Measurements from ENCODE around the gene DOCK4. TPM values are rescaled to one million over a fixed set of nuclear protein-coding genes. Genes with fewer than 3 reads are reported as not detected.

DOCK4 gene
- total RNA-seq, 3 donors from 2014 or later, result 1.1 to 2.1 (median 2.1) TPM

DNA sequence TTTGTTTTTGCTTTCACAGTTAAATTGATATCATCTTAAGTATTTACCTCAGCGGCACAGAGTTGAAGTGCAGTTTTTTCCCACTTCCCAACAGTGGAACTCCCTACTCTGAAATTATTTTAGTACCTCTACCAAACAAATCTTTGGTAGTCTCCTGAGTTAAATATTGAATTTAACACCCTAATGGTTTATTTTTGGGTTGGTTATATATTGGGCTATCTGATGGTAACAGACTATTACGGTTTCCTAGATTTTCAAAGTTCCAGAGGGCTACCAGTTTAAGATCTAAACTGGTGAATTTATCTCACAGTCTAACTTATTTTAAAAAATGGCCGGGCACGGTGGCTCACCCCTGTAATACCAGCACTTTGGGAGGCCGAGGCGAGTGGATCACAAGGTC lies 1.6 kb upstream of the DOCK4 start:
- H3K4me3 Mint-ChIP-seq, result peak overlapping the region; percentile 95
- H3K4me1 Mint-ChIP-seq (ENCODE audit: low read depth), result peaks cover 37% of the 10 kb centered on the region
- H3K27me3 Mint-ChIP-seq (ENCODE audit: low read depth), result peaks cover 14% of the 10 kb centered on the region
- no peaks in the 10 kb centered on the region for H3K36me3 Mint-ChIP-seq (ENCODE audit: insufficient read depth)
- no peaks in the 10 kb centered on the region for H3K9me3 Mint-ChIP-seq
- DNase-seq (no peak), ATAC-seq (no peak)

DNA sequence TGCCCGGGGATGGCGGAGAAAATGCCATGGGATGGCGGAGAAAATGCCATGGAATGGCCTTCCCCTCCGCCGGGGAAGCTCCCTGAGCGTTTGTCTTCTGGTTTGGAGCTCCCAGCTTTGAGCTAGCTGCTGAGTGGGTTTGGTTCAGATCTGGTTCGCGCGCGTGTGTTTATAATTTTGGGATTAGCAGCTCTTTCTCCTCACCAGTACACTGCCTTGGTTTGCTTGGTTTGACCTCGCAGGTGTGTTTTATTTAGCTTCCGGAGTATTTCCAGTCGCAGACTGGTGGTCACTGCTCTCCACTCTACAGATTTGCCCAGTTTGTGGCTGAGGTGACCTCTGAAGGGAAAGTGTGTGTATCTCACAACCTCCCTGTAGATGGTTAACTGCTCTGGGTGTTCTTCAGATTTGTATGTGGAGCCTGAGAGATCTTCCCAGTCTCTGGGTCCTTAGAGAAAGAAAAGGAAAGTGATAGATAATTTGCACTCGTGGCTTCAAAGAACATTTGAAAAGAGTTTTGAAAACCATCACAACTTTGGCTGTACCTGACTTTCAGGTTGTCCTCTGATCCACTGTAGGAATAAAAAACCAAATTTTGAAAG lies 893 bp upstream of the DOCK4 start:
- Mint-ChIP-seq H3K4me1 (ENCODE audit: low read depth) (peaks cover 38% of the 10 kb centered on the region), H3K9me3 (no peaks in the 10 kb centered on the region), H3K27me3 (ENCODE audit: low read depth) (peaks cover 16% of the 10 kb centered on the region), H3K4me3 (peak overlapping the region; percentile 95), H3K36me3 (ENCODE audit: insufficient read depth) (no peaks in the 10 kb centered on the region)
- DNase-seq (no peak), ATAC-seq (no peak)

DNA sequence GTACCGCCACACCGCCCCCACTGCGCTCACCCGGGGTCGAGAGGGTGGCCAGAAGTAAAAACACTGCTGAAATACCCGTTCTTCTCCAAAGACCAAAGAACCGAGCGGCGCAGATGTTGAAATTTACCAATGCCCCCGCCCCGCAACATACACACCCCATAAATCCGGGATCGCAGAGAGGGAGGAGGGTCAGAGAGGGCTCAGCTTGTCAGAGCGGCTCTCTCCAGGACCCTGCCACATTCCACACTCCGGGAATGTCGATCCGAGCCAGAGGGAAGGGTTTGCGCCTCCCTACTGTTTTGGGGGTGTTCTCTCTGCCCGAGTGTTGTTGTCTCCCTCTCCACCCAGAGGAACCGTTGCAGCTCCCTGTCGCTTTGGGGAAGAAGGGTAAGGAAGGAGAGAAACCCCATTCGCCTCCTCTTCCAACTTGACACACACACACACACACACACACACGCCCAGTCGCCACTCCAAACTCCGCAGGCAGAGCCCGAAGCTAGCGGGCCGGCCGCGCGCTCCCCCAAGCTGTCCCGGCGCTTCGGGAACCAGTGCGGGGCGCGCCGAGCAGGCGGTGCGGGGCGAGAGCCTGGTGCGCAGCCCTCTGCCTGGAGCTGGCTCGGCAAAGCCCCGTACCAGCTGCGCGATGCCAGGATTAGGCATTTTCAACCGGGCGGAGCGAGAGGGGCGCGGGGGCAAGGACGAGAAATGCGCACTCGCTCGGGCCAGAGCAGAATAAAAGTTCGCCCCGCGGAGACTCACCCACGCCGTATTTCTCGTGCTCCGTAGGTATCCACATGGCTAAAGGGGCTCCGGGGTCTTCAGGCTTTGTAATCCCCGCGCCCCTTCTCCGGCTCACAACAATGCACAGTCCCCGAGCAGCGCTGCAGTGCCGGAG lies 609 bp downstream of the DOCK4 start:
- Mint-ChIP-seq H3K4me3 (peak overlapping the region; percentile 95), H3K9me3 (no peaks in the 10 kb centered on the region), H3K4me1 (ENCODE audit: low read depth) (peaks cover 32% of the 10 kb centered on the region), H3K36me3 (ENCODE audit: insufficient read depth) (no peaks in the 10 kb centered on the region), H3K27me3 (ENCODE audit: low read depth) (peaks cover 31% of the 10 kb centered on the region)
- ATAC-seq (peak; percentile 23 to 32), DNase-seq (peak; percentile 24)

DNA sequence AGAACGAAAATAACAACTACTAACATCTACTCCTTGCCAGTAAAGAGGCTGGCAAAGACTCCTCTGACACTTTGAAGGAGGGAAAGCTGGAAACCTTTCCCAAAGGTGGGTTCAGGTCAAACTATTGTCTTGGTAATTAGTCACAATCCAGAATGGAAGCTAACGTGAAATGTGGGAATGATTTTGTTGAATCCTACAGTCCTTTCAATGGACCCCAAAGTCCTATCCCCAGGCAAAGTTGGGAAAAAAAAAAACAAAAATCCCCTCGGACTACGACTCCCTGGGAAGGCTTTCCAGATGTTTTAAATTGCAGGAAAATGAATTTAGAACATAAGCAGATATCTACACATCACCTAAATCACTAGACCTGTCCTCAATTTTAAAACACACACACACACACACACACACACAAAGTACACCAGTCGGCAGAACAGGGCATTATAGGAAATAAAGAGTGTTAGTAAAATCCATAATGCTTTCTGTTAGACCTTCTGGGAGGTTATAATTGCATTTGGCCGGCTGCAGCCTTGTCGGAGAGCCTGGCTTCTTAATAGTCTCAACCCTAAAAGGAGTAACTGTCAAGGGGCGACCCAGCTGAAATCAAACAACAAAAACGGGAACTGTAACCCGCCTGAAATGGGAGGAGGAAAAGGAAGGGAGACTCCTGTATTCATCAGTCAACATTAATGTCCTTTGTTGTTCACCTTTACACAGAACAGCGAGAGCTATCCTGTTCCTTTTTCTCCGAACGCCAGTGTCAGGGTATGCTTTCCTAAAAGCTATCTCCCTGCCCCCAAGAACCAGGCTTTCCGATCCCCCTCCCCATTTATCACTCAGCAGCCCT lies 1.5 kb downstream of the DOCK4 start:
- ATAC-seq, result no peak
- peaks cover 32% of the 10 kb centered on the region for H3K4me1 Mint-ChIP-seq (ENCODE audit: low read depth)
- DNase-seq, result no peak
- peaks cover 35% of the 10 kb centered on the region for H3K27me3 Mint-ChIP-seq (ENCODE audit: low read depth)
- peak overlapping the region; percentile 95 for H3K4me3 Mint-ChIP-seq
- no peaks in the 10 kb centered on the region for H3K9me3 Mint-ChIP-seq
- no peaks in the 10 kb centered on the region for H3K36me3 Mint-ChIP-seq (ENCODE audit: insufficient read depth)

DNA sequence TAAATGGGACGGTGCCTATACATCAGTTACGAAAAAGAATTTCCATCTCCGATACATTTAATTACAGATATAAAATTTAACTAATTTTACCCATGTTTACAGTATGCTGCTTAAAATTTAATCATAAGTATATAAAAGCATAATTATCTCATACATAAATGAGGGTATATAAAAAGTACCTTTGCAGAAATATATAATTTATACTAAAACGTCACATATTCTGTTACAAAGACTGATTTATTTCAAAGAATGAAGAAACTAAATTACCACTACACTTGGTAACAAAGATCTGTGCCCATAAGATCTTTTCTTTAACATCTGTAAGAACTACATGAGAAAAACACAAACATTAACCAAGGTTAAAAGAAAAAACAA lies 2.8 kb downstream of the DOCK4 start:
- DNase-seq (no peak), ATAC-seq (no peak)
- H3K36me3 Mint-ChIP-seq (ENCODE audit: insufficient read depth), result no peaks in the 10 kb centered on the region
- H3K9me3 Mint-ChIP-seq, result no peaks in the 10 kb centered on the region
- peaks cover 28% of the 10 kb centered on the region for H3K4me1 Mint-ChIP-seq (ENCODE audit: low read depth)
- H3K27me3 Mint-ChIP-seq (ENCODE audit: low read depth), result peaks cover 48% of the 10 kb centered on the region
- H3K4me3 Mint-ChIP-seq, result no peak overlapping the region

DNA sequence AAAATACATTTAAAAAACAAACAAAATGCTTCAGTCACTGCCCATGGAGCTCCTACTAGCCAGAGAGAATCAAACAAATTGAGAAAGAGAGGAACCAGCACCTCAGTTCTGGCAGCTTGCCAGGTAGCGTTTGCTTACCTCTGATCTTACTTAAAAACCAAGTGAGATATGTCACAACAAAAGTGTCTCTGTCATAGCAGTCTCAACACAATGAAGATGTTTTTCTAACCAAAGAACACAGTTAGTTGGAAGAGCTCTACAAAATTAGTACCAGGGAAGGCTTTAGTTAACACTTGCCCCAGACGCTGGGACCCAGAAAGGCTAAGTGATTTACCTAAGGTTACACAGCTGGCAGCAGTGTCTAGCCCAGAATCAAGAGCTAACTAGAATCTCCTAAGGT lies 3.4 kb downstream of the DOCK4 start:
- H3K36me3 Mint-ChIP-seq (ENCODE audit: insufficient read depth), result no peaks in the 10 kb centered on the region
- H3K27me3 Mint-ChIP-seq (ENCODE audit: low read depth), result peaks cover 52% of the 10 kb centered on the region
- DNase-seq, result peak; percentile 11
- no peak overlapping the region for H3K4me3 Mint-ChIP-seq
- H3K9me3 Mint-ChIP-seq, result no peaks in the 10 kb centered on the region
- no peak for ATAC-seq
- H3K4me1 Mint-ChIP-seq (ENCODE audit: low read depth), result peaks cover 26% of the 10 kb centered on the region

DNA sequence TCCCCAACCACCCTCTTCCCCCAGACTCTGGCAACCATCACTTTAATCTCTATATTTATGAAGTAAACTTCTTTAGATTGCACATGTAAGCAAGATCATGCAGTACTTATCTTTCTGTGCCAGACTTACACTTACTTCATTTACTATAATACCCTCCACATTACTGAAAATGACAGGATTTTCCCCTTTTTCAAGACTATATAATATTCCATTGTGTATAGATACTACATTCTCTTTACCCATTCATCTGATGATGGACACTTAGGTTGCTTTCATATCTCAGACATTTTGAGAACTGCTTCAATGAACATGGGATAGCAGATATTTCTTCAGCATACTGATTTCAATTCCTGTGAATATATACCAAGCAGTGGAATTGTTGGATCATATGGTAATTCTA lies 4.4 kb downstream of the DOCK4 start:
- no peaks in the 10 kb centered on the region for H3K9me3 Mint-ChIP-seq
- H3K36me3 Mint-ChIP-seq (ENCODE audit: insufficient read depth), result no peaks in the 10 kb centered on the region
- peaks cover 21% of the 10 kb centered on the region for H3K4me1 Mint-ChIP-seq (ENCODE audit: low read depth)
- ATAC-seq, result no peak
- no peak for DNase-seq
- no peak overlapping the region for H3K4me3 Mint-ChIP-seq
- H3K27me3 Mint-ChIP-seq (ENCODE audit: low read depth), result peaks cover 59% of the 10 kb centered on the region

DNA sequence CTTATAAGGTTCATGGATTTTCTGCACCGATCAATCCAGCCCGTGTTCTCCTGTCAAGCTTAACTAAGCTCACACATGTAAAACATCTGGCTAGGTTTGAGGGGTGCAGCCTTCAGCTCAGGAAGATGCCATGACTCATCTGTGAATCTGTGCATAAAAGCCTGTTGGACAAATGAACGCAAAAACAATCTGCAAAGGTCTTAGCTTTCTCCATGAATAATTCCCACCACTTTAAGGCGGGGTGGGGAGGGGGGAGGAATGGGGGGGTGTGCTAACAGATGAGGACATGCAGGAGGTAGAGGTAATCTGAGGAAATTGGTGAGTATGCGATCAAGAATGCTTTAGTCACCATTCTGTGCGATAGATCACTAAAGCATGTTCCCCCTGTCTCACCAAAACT lies 4.8 kb downstream of the DOCK4 start:
- ATAC-seq (no peak), DNase-seq (no peak)
- no peaks in the 10 kb centered on the region for H3K36me3 Mint-ChIP-seq (ENCODE audit: insufficient read depth)
- peaks cover 21% of the 10 kb centered on the region for H3K4me1 Mint-ChIP-seq (ENCODE audit: low read depth)
- H3K4me3 Mint-ChIP-seq, result no peak overlapping the region
- H3K9me3 Mint-ChIP-seq, result no peaks in the 10 kb centered on the region
- H3K27me3 Mint-ChIP-seq (ENCODE audit: low read depth), result peaks cover 59% of the 10 kb centered on the region

DNA sequence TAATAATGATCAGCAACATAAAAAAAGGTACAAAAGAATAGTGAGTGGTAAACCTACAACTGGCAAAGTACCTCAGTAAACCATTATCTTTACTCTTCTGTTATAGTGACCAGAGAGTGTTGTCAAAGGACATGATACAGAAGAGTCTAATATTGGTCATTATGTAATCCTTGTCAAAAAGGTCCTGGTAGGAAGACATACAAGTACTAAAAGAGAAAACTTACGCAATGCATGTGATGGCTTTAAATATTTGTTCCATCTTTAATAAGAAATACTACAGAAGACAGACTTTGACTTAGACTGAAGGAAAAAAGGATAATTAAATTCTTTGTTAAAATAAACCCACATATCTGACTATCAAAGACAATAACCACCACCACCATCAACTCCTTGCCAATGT lies 6.5 kb downstream of the DOCK4 start:
- peaks cover 14% of the 10 kb centered on the region for H3K4me1 Mint-ChIP-seq (ENCODE audit: low read depth)
- DNase-seq (no peak), ATAC-seq (no peak)
- no peaks in the 10 kb centered on the region for H3K9me3 Mint-ChIP-seq
- no peak overlapping the region for H3K4me3 Mint-ChIP-seq
- peaks cover 67% of the 10 kb centered on the region for H3K27me3 Mint-ChIP-seq (ENCODE audit: low read depth)
- H3K36me3 Mint-ChIP-seq (ENCODE audit: insufficient read depth), result no peaks in the 10 kb centered on the region

DNA sequence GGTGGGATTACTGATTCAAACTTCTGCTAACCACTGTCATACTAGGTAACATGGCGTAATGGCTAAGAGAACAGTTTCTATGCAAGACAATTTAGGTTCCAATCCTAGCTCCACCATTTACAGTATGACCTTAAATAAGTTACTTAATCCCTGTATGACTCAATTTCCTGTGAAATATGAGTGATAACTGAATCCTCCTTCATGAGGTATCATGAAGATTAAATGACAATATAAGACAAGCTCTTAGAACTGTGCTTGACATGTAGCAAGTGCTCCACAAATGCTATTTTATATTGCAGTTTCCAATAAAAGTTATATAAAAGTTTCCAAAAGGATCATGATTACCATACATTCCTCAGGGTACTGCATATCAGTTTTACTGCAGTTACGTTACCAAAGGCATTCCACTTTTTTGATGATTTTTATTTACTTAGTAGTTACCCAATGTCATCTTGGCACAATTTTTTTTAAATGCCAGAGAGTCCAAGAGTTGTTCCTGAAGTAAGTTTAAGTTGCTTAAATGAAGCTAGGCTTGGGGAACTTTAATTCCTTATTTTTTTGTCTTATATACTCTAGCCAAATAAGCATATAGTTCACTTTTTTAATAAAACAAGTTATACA lies 7.1 kb downstream of the DOCK4 start:
- H3K4me3 Mint-ChIP-seq, result no peak overlapping the region
- no peak for DNase-seq
- H3K9me3 Mint-ChIP-seq, result no peaks in the 10 kb centered on the region
- H3K4me1 Mint-ChIP-seq (ENCODE audit: low read depth), result peaks cover 9% of the 10 kb centered on the region
- peak; percentile 51 to 63 for ATAC-seq
- no peaks in the 10 kb centered on the region for H3K36me3 Mint-ChIP-seq (ENCODE audit: insufficient read depth)
- peaks cover 64% of the 10 kb centered on the region for H3K27me3 Mint-ChIP-seq (ENCODE audit: low read depth)

DNA sequence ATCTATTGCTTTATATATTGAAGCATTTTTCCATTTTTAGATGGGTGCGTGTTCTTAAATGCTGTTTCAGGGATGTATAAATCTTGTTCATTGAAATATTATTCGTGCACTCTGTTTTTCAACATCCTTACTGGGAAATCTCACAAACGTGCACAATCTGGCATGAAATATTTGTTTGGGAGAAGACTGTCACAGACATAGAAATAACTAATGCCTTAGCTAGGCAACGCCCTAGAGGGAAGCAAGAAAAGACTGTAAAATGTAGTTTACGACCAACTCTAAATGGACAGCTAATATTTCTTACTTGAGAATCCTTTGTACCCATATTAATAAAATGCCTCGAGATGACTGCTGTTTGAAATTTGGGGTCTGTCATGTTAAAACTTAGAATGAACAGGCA lies 8.9 kb downstream of the DOCK4 start:
- Mint-ChIP-seq H3K36me3 (ENCODE audit: insufficient read depth) (no peaks in the 10 kb centered on the region), H3K9me3 (peaks cover 4% of the 10 kb centered on the region), H3K4me1 (ENCODE audit: low read depth) (no peaks in the 10 kb centered on the region), H3K27me3 (ENCODE audit: low read depth) (peaks cover 60% of the 10 kb centered on the region), H3K4me3 (no peak overlapping the region)
- no peak for DNase-seq
- ATAC-seq, result no peak

DNA sequence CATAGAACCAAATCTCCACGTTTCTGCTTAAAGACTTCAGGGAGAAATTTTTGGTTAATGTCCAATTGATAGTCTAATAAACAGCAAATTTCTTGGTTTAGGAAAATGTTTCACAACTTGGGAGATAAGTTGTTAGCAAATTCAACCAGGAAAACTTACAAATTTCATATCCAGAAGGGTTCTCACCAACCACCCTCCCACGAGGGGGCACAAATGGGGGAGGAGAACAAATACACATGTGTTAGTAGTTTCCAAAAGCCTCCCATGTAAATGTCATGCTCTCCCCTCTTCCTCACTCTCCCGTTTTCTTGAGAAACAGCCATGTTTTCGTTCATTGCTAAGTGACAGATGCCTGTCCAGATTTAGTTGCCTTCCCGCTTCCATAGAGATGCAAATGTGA lies 10.5 kb downstream of the DOCK4 start:
- peaks cover 4% of the 10 kb centered on the region for H3K9me3 Mint-ChIP-seq
- DNase-seq, result no peak
- H3K36me3 Mint-ChIP-seq (ENCODE audit: insufficient read depth), result no peaks in the 10 kb centered on the region
- no peak overlapping the region for H3K4me3 Mint-ChIP-seq
- ATAC-seq, result no peak
- no peaks in the 10 kb centered on the region for H3K4me1 Mint-ChIP-seq (ENCODE audit: low read depth)
- peaks cover 48% of the 10 kb centered on the region for H3K27me3 Mint-ChIP-seq (ENCODE audit: low read depth)

DNA sequence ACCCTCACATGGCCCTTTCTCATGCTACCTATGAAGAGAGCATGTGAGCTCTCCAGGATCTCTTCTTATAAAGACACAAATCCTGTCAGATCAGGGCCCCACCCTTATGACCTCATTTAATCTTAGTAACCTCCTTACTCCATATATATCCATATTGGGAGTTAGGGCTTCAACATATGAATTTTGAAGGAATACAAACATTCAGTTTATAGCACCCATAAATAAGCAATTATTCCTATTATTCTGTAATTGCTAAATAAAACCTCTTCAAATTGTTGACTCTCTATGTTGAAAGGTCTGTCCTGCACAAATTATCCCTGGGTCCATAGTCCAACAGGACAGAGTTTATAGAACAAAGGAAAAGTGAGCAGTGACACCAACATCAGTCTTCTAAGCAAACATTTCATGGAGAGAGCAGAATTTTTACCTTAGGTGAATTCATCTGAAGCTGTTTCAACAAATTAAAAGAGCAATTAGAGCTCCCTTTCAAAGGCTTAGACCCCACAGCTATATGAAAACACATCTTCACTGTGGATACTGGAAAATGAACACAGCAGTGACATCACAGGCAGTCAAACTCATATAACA lies 12.2 kb downstream of the DOCK4 start:
- no peak for ATAC-seq
- Mint-ChIP-seq H3K9me3 (peaks cover 4% of the 10 kb centered on the region), H3K4me3 (no peak overlapping the region), H3K27me3 (ENCODE audit: low read depth) (peaks cover 45% of the 10 kb centered on the region), H3K4me1 (ENCODE audit: low read depth) (no peaks in the 10 kb centered on the region), H3K36me3 (ENCODE audit: insufficient read depth) (no peaks in the 10 kb centered on the region)
- no peak for DNase-seq
